H9 (cell line): ENCODE data around the gene KHNYN. TPM values are rescaled to one million over a fixed set of nuclear protein-coding genes. Genes with fewer than 3 reads are reported as not detected.

Experiments
- DNase-seq: peaks from one replicate; pipeline ENCODE4 v3.0.0-alpha.2; 2017
- H2AFZ ChIP-seq: one replicate; pipeline ENCODE4 v1.6.1; 2013; ENCODE audit warnings: mild to moderate bottlenecking, low read length, control low read depth, moderate library complexity
- H2AK5ac ChIP-seq: 2 replicates; pipeline ENCODE4 v1.6.1; 2013; ENCODE audit warnings: low read length, control low read depth, mixed read lengths; ENCODE audit not compliant: insufficient read length
- H2BK120ac ChIP-seq: one replicate; pipeline ENCODE4 v1.6.1; 2013; ENCODE audit warnings: low read depth, mild to moderate bottlenecking, low read length, control low read depth, inconsistent platforms; ENCODE audit not compliant: poor library complexity, severe bottlenecking
- H2BK12ac ChIP-seq: 2 replicates; pipeline ENCODE4 v1.6.1; 2013; ENCODE audit warnings: low read length, control low read depth, mixed read lengths, low read depth; ENCODE audit not compliant: insufficient read length
- H2BK15ac ChIP-seq: 2 replicates; pipeline ENCODE4 v1.6.1; 2013; ENCODE audit warnings: low read depth, low read length, control low read depth
- H2BK20ac ChIP-seq: one replicate; pipeline ENCODE4 v1.6.1; 2013; ENCODE audit warnings: low read depth, mild to moderate bottlenecking, low read length, control low read depth, inconsistent platforms; ENCODE audit not compliant: poor library complexity, severe bottlenecking
- H2BK5ac ChIP-seq: 2 replicates; pipeline ENCODE4 v1.6.1; 2013; ENCODE audit warnings: low read length, control low read depth, mixed read lengths; ENCODE audit not compliant: insufficient read length
- H3K14ac ChIP-seq: 2 replicates; pipeline ENCODE4 v1.6.1; 2013; ENCODE audit warnings: low read length, control low read depth; ENCODE audit not compliant: insufficient read depth
- H3K18ac ChIP-seq: 2 replicates; pipeline ENCODE4 v1.6.1; 2013; ENCODE audit warnings: low read depth, mild to moderate bottlenecking, mixed read lengths, low read length, control low read depth; ENCODE audit not compliant: insufficient read length
- H3K23ac ChIP-seq: 2 replicates; pipeline ENCODE4 v1.6.1; 2013; ENCODE audit warnings: low read length, control low read depth, mixed read lengths, low read depth; ENCODE audit not compliant: insufficient read length
- H3K23me2 ChIP-seq: 2 replicates; pipeline ENCODE4 v1.6.1; 2013; ENCODE audit warnings: low read depth, mild to moderate bottlenecking, mixed read lengths, low read length, control low read depth; ENCODE audit not compliant: insufficient read length, poor library complexity, severe bottlenecking
- H3K27ac ChIP-seq: 2 replicates; pipeline ENCODE4 v1.5.1; 2013; ENCODE audit warnings: low read length, control low read depth, mixed read lengths, low read depth; ENCODE audit not compliant: insufficient read length
- H3K27me3 ChIP-seq: 2 replicates; pipeline ENCODE4 v1.6.1; 2013; ENCODE audit warnings: low read length, control low read depth, inconsistent platforms; ENCODE audit not compliant: insufficient read depth
- H3K4ac ChIP-seq: 2 replicates; pipeline ENCODE4 v1.6.1; 2013; ENCODE audit warnings: low read depth, mild to moderate bottlenecking, control low read depth, inconsistent platforms, low read length, moderate library complexity
- H3K4me1 ChIP-seq: 2 replicates; pipeline ENCODE4 v1.6.1; 2013; ENCODE audit warnings: low read length, control low read depth, inconsistent platforms; ENCODE audit not compliant: insufficient read depth
- H3K4me2 ChIP-seq: 2 replicates; pipeline ENCODE4 v1.6.1; 2013; ENCODE audit warnings: low read length, control low read depth, mixed read lengths; ENCODE audit not compliant: insufficient read length, insufficient read depth
- H3K56ac ChIP-seq: 2 replicates; pipeline ENCODE4 v1.6.1; 2013; ENCODE audit warnings: low read depth, mild to moderate bottlenecking, mixed read lengths, low read length, control low read depth; ENCODE audit not compliant: insufficient read length
- H3K79me1 ChIP-seq: 2 replicates; pipeline ENCODE4 v1.6.1; 2013; ENCODE audit warnings: low read depth, mild to moderate bottlenecking, moderate library complexity, low read length, control low read depth, inconsistent platforms; ENCODE audit not compliant: insufficient read depth, poor library complexity, severe bottlenecking
- H3K79me2 ChIP-seq: 2 replicates; pipeline ENCODE4 v1.6.1; 2013; ENCODE audit warnings: low read length, control low read depth, inconsistent platforms; ENCODE audit not compliant: insufficient read depth
- H3K9ac ChIP-seq: 2 replicates; pipeline ENCODE4 v1.6.1; 2013; ENCODE audit warnings: low read length, control low read depth, mixed read lengths; ENCODE audit not compliant: insufficient read length; ENCODE audit errors: extremely low read depth
- H3K9me3 ChIP-seq: one replicate; pipeline ENCODE4 v1.6.1; 2013; ENCODE audit warnings: low read depth, low read length, inconsistent platforms; ENCODE audit not compliant: control insufficient read depth
- H3T11ph ChIP-seq: one replicate; pipeline ENCODE4 v1.6.1; 2013; ENCODE audit warnings: mild to moderate bottlenecking, low read length, control low read depth, inconsistent platforms
- H4K20me1 ChIP-seq: one replicate; pipeline ENCODE4 v1.6.1; 2013; ENCODE audit not compliant: control insufficient read depth, insufficient read length, insufficient read depth
- H4K5ac ChIP-seq: 2 replicates; pipeline ENCODE4 v1.6.1; 2013; ENCODE audit warnings: low read depth, mild to moderate bottlenecking, mixed read lengths, low read length, control low read depth; ENCODE audit not compliant: insufficient read length
- H4K8ac ChIP-seq: replicated peaks from 2 replicates; pipeline ENCODE4 v1.6.1; 2013; ENCODE audit warnings: low read length, control low read depth, mixed read lengths, low read depth; ENCODE audit not compliant: insufficient read length
- H4K91ac ChIP-seq: 2 replicates; pipeline ENCODE4 v1.6.1; 2013; ENCODE audit warnings: low read depth, mild to moderate bottlenecking, moderate library complexity, mixed read lengths, low read length, control low read depth; ENCODE audit not compliant: insufficient read length
- H3K27ac Mint-ChIP-seq, 3 experiments: 2 replicates in 2 of 3; 3 replicates in 1 of 3; pipeline ENCODE4 v1.8.0; 2020 to 2021; ENCODE audit warnings: mixed read lengths in 3 of 3, mild to moderate bottlenecking in 1 of 3, moderate library complexity in 1 of 3
- H3K27me3 Mint-ChIP-seq: 2 replicates; pipeline ENCODE4 v1.8.0; 2021; ENCODE audit warnings: low read depth, mild to moderate bottlenecking, moderate library complexity, mixed read lengths
- H3K36me3 Mint-ChIP-seq, 3 experiments: 2 replicates in 2 of 3; 3 replicates in 1 of 3; pipeline ENCODE4 v1.8.0; 2020 to 2021; ENCODE audit warnings: low read depth in 3 of 3, mixed read lengths in 3 of 3; ENCODE audit not compliant: insufficient read depth in 1 of 3
- H3K4me1 Mint-ChIP-seq, 2 experiments: 2 replicates each; pipeline ENCODE4 v1.8.0; 2020; ENCODE audit warnings: mixed read lengths in 2 of 2
- H3K4me3 Mint-ChIP-seq, 2 experiments: 2 replicates in 1 of 2; 3 replicates in 1 of 2; pipeline ENCODE4 v1.8.0; 2020 to 2021; ENCODE audit warnings: mild to moderate bottlenecking in 2 of 2, mixed read lengths in 2 of 2, moderate library complexity in 1 of 2
- H3K9me3 Mint-ChIP-seq, 2 experiments: 2 replicates in 1 of 2; 3 replicates in 1 of 2; pipeline ENCODE4 v1.8.0; 2020; ENCODE audit warnings: mild to moderate bottlenecking in 2 of 2, mixed read lengths in 2 of 2, moderate library complexity in 1 of 2
- WGBS: extraction: QIAGEN DNeasy Blood & Tissue Kit; methylation state at CpG from one replicate; pipeline ENCODE4 v1.1.7; 2013; ENCODE audit warnings: missing lambda C conversion rate, low lambda C conversion rate, mixed read lengths; ENCODE audit not compliant: insufficient read length; ENCODE audit errors: extremely low coverage; 5-methylcytosine and 5-hydroxymethylcytosine counted together
- total RNA-seq: library from RNA; stranded (reverse); gene quantifications from 2 replicates; pipeline ENCODE4 v1.2.1, GENCODE V29; 2021
- TF ChIP-seq, protein P1 (sequence below): fragments of 200-600 bp; sonication (generic); conservative IDR thresholded peaks from 3 replicates; pipeline ENCODE4 v1.8.0; 2021; ENCODE audit warnings: antibody characterized with exemption, mild to moderate bottlenecking

Gene KHNYN
- total RNA-seq, 1 experiment from 2014 or later = 30.0 TPM

DNA sequence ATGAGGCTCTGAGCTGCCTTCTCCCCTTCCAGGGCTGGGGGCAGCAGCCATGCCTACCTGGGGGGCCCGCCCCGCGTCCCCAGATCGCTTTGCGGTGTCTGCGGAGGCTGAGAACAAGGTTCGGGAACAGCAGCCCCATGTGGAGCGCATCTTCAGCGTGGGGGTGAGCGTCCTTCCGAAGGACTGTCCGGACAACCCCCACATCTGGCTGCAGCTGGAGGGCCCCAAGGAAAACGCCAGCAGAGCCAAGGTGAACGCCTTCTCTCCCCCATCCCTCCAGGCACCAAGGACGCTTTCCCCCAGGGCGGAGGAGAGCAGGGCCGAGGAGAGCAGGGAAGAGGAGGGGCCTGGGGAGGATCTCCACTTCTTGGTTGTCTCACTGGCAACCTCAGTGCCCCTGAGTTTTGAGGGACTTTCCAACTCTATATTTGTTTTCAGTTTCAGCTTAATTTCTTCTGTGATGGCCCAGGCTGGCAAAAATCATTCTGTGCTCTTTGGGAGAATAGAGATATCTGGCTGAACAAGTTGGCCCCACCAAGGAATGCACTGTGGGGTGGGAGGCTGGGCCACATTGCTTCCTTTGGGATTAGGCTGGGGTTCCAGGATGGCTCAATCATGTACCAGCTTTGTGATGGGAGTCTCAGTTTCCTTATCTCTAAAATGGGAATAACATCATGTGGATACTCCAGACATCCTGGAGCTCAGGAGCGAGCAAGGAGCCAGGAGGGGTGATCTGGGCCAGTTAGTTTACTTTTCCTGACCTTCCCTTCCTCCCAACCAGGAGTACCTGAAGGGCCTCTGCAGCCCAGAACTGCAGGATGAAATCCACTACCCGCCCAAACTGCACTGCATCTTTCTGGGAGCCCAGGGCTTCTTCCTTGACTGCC is 1.2 kb downstream of the KHNYN start:
- Histone ChIP-seq H3K79me1 (no peaks in the 10 kb centered on the region), H4K91ac (no peak overlapping the region), H2BK20ac (no peak overlapping the region), H3K4me2 (peak overlapping the region; percentile 98), H3K27me3 (no peaks in the 10 kb centered on the region), H3K23ac (no peak overlapping the region), H2BK15ac (no peak overlapping the region), H4K20me1 (peaks cover 2% of the 10 kb centered on the region), H3K4me1 (peaks cover 3% of the 10 kb centered on the region; the same call in 1 of the 2 replicates), H3K4ac (no peak overlapping the region), H3K9ac (no peak overlapping the region), H3K56ac (no peak overlapping the region), H3K18ac (no peak overlapping the region), H3K27ac (no peak overlapping the region), H2BK120ac (no peak overlapping the region), H3K23me2 (peaks cover 7% of the 10 kb centered on the region), H2BK5ac (no peak overlapping the region), H4K5ac (no peak overlapping the region), H2AFZ (no peak overlapping the region), H2BK12ac (no peak overlapping the region), H3T11ph (no peak overlapping the region), H3K9me3 (no peaks in the 10 kb centered on the region), H2AK5ac (no peak overlapping the region), H4K8ac (no peak overlapping the region), H3K79me2 (no peaks in the 10 kb centered on the region), H3K14ac (peak overlapping the region; percentile 27; the same call in 1 of the 2 replicates)
- TF ChIP-seq, protein P1, sequence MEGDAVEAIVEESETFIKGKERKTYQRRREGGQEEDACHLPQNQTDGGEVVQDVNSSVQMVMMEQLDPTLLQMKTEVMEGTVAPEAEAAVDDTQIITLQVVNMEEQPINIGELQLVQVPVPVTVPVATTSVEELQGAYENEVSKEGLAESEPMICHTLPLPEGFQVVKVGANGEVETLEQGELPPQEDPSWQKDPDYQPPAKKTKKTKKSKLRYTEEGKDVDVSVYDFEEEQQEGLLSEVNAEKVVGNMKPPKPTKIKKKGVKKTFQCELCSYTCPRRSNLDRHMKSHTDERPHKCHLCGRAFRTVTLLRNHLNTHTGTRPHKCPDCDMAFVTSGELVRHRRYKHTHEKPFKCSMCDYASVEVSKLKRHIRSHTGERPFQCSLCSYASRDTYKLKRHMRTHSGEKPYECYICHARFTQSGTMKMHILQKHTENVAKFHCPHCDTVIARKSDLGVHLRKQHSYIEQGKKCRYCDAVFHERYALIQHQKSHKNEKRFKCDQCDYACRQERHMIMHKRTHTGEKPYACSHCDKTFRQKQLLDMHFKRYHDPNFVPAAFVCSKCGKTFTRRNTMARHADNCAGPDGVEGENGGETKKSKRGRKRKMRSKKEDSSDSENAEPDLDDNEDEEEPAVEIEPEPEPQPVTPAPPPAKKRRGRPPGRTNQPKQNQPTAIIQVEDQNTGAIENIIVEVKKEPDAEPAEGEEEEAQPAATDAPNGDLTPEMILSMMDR = no peak
- no CpG with 5 or more reads among the region's 19 CpGs for WGBS
- no peak for DNase-seq
- Mint-ChIP-seq H3K9me3 (no peaks in the 10 kb centered on the region), H3K4me1 (peaks cover 29 to 30% of the 10 kb centered on the region in 2 experiments), H3K27ac (peak overlapping the region in 2 of 3 experiments; percentile 40 to 72; a peak in 2 of 7 replicates), H3K4me3 (peak overlapping the region; percentile 75 to 85), H3K27me3 (peaks cover 6% of the 10 kb centered on the region), H3K36me3 (peaks cover 0 to 23% (median 19%) of the 10 kb centered on the region in 3 experiments; a peak in 5 of 7 replicates)
